GM10266 (cell line): Measurements from ENCODE around the gene MMP21.

Experiments used
- DNase-seq: peaks from one replicate; pipeline ENCODE4 v3.0.0; 2012; ENCODE audit errors: extremely low spot score
- TF ChIP-seq, protein P1 (sequence below): IDR thresholded peaks from 2 replicates; pipeline ENCODE4 v1.5.1; 2012; ENCODE audit warnings: mild to moderate bottlenecking, low read depth; ENCODE audit not compliant: control insufficient read depth, insufficient read depth; ENCODE audit errors: missing control alignments

The MMP21 gene

DNA sequence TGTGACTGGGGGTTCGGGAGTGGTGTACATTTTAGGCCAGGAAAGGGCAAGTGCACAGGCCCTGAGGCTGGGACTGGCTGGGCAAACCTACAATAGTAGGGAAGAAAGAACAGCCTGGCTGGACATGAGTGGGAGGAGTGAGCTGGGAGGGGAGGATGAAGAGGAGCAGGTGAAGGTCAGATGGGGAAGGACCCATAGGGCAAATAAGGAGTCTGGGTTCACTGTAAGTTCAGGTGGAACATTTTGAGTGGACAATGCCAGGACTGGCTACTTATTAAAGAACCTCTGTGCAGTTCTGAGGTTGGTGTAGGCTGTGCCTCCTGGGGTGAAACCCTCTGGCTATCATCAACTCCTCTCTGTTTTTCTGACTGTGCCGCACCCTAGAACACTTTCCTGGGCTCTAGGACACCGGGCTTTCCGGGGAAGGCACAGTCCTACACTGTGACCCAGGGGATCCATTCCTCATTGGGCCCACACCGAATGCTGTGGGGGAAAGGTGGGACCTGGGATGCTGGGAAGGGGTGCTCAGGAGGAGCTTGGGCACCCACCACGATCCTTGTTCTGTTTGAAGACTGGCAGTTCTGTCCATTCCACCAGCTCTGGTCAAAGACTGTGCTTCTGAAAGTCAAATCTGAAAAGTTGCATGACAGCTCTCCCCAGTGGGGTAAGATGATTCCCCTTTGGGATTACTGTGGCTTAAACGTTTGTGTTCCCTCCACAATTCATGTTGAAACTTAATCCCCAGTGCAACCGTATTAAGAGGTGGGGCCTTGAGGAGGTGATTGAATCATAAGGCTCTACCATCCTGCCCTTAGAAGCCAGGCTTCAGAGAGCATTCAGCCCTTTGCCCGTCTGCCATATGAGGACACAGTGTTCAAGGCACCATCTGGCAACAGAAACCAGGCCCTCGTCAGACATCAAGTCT, 4.0 kb upstream of the MMP21 start:
- TF ChIP-seq, protein P1, sequence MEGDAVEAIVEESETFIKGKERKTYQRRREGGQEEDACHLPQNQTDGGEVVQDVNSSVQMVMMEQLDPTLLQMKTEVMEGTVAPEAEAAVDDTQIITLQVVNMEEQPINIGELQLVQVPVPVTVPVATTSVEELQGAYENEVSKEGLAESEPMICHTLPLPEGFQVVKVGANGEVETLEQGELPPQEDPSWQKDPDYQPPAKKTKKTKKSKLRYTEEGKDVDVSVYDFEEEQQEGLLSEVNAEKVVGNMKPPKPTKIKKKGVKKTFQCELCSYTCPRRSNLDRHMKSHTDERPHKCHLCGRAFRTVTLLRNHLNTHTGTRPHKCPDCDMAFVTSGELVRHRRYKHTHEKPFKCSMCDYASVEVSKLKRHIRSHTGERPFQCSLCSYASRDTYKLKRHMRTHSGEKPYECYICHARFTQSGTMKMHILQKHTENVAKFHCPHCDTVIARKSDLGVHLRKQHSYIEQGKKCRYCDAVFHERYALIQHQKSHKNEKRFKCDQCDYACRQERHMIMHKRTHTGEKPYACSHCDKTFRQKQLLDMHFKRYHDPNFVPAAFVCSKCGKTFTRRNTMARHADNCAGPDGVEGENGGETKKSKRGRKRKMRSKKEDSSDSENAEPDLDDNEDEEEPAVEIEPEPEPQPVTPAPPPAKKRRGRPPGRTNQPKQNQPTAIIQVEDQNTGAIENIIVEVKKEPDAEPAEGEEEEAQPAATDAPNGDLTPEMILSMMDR = no peak
- no peak for DNase-seq

DNA sequence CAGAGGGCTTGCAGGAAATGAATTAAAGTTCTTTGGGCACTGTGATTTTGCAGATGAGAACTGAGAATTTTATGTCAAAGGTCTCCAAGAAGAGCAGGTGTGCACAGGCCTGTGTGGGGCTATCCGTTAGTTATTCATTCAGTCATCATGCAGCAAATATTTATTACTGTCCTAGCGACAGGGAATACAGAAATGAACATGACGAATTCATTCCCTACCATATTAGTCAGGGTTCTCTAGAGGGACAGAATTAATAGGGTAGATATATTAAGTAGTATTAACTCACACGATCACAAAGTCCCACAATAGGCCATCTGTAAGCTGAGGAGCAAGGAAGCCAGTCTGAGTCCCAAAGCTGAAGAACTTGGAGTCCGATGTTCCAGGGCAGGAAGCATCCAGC, 2.9 kb upstream of the MMP21 start:
- DNase-seq = no peak
- TF ChIP-seq, protein P1 = no peak

DNA sequence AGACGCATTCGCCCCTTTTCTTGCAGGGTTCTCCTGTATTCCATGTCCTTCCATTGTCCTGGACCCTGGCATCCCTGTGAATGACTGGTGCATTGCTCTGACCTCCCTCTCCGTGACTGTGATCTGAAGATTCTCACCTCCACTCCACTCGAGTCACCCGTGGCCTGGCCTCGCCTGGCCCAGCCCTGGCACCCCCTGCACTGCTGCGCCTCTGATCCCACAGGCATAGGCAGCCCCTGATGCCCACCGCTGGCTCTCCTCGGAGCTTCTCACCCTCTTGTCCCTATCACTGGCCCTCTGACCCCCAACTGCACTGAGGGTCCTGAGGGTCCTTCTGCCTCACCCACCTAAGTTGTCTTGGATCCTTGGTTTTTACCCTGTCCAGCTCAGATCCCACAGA, 2.2 kb upstream of the MMP21 start:
- TF ChIP-seq, protein P1 = no peak
- DNase-seq = no peak

DNA sequence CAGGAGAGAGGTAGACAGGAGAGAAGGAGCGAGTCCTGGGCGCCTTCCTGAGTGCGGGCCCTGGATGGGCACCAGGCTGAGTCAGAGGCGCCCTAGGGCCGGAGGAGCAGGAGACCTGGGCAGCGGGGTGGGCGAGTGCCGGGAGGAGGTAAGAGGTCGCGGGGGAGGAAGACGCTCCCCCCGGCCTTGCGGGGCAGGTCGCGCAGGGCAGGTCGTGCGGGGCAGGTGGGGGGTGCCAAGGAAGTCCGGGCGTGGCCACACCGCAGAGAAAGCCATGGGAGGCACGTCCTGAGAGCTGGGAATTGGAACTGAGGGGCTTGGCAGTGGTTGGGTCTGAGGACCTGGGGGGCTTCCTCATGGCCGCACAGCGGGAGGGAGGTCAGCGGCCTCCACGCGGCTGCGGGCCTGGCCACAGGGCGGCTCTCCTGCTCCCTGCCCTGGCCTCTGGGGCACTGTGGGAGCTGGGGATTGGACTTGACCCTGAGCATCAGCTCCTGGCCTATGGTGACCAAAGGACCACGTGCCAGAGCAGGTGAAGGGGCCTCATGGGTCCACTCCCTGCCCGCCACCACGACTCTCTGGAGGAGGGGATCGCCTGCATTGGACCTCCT, 935 bp downstream of the MMP21 start:
- TF ChIP-seq, protein P1 = no peak
- DNase-seq = no peak

DNA sequence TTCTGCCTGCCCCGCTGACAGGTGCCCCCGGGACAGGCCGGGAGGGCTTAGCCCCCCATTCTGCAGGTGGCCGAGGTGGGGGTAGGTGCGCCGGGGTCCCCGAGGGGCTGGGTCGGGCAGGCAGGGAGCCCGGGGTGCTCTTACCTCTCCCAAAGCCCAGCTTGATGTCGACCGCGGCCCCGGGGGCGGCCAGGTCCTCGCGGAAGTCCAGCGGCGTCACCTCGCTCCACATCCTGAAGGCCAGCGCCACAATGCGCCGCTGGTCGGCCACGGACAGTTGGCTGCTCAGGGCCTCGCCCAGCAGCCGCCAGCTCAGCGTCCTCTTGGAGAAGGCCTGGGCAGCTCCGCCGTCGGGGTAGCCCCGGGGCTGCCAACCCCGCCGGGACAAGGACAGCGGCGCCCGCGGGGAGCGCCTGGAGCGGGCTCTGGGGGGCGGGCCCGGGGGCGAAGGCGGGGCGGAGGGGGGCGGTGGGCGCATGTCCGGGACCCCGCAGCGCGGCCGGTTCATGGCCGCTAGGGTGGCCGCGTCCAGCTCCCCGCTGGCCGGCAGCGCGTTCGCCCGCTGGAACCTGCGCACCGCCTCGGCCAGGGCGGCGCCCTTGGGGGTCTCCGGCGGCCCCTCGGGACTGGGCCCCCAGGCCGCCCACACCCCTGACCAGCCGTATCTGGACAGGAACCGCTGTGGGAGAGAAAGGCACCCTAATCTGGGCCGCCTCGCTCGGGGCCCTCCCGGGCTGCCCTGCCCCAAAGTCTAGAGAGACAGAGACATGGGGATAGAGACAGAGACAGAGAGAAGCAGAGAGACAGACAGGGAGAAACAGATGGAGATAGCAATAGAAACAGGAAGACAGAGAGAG, 1.7 kb downstream of the MMP21 start:
- TF ChIP-seq, protein P1 = no peak
- DNase-seq = no peak

DNA sequence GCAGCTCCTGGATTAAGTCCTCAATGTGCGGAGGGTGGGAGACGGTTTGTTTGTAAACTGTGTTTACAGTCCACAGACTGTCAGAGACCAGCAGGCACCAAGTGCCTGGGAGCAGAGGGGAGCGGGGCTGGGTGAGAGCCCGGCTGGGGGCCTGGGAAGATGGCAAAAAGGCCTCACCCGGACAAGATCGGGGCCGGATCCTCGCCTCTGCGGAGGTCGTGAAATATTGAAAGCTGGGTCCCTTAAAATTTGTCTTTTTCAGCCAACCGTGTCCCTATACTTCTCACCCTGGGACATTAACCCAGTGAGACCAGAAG, 2.8 kb downstream of the MMP21 start:
- DNase-seq = no peak
- TF ChIP-seq, protein P1 = no peak
